ENCODE results near the gene FARP2.

FARP2 gene

GRCh38 chr2:241325257-241325656 is 30.8 kb upstream of the FARP2 start:
- DNase-seq (ENCODE audit: low read depth in 4 of 4, low spot score in 1 of 4), result no peak

- no peak for DNase-seq (ENCODE audit: low read depth in 4 of 4, low spot score in 1 of 4)
Measured at GRCh38 chr2:241329669-241330615, 26.1 kb upstream of the FARP2 start.

- DNase-seq (ENCODE audit: low read depth in 4 of 4, low spot score in 1 of 4), result no peak
Measured at GRCh38 chr2:241330616-241330981, 25.5 kb upstream of the FARP2 start.

- DNase-seq (ENCODE audit: low read depth in 4 of 4, low spot score in 1 of 4), result no peak
Measured at GRCh38 chr2:241334813-241335212, 21.3 kb upstream of the FARP2 start.

GRCh38 chr2:241339839-241340630 is 16.1 kb upstream of the FARP2 start:
- no peak for DNase-seq (ENCODE audit: low read depth in 4 of 4, low spot score in 1 of 4)

- no peak for DNase-seq (ENCODE audit: low read depth in 4 of 4, low spot score in 1 of 4)
Measured at GRCh38 chr2:241340631-241341163, 15.4 kb upstream of the FARP2 start.

- no peak for DNase-seq (ENCODE audit: low read depth in 4 of 4, low spot score in 1 of 4)
Measured at GRCh38 chr2:241344925-241345651, 11.0 kb upstream of the FARP2 start.

- DNase-seq (ENCODE audit: low read depth in 4 of 4, low spot score in 1 of 4), result no peak
Measured at GRCh38 chr2:241349941-241350340, 6.1 kb upstream of the FARP2 start.

- no peak for DNase-seq (ENCODE audit: low read depth in 4 of 4, low spot score in 1 of 4)
Measured at GRCh38 chr2:241350530-241350877, 5.6 kb upstream of the FARP2 start.

- no peak for DNase-seq (ENCODE audit: low read depth in 4 of 4, low spot score in 1 of 4)
Measured at GRCh38 chr2:241350878-241351639, 5.0 kb upstream of the FARP2 start.

- DNase-seq (ENCODE audit: low read depth in 4 of 4, low spot score in 1 of 4), result no peak
Measured at GRCh38 chr2:241351640-241352031, 4.4 kb upstream of the FARP2 start.

GRCh38 chr2:241352227-241352626 is 3.9 kb upstream of the FARP2 start:
- no peak for DNase-seq (ENCODE audit: low read depth in 4 of 4, low spot score in 1 of 4)

GRCh38 chr2:241354668-241355658 is 1.1 kb upstream of the FARP2 start:
- peak; percentile 11 to 66 (median 46) for DNase-seq (ENCODE audit: low read depth in 4 of 4, low spot score in 1 of 4)

- DNase-seq (ENCODE audit: low read depth in 4 of 4, low spot score in 1 of 4), result no peak
Measured at GRCh38 chr2:241356871-241357260, 781 bp downstream of the FARP2 start.

GRCh38 chr2:241357531-241357930 is 1.4 kb downstream of the FARP2 start:
- no peak for DNase-seq (ENCODE audit: low read depth in 4 of 4, low spot score in 1 of 4)

- DNase-seq (ENCODE audit: low read depth in 4 of 4, low spot score in 1 of 4), result no peak
Measured at GRCh38 chr2:241358470-241358869, 2.4 kb downstream of the FARP2 start.

- no peak for DNase-seq (ENCODE audit: low read depth in 4 of 4, low spot score in 1 of 4)
Measured at GRCh38 chr2:241359481-241360045, 3.5 kb downstream of the FARP2 start.

- DNase-seq (ENCODE audit: low read depth in 4 of 4, low spot score in 1 of 4), result no peak
Measured at GRCh38 chr2:241363426-241363825, 7.3 kb downstream of the FARP2 start.

GRCh38 chr2:241364781-241365180 is 8.7 kb downstream of the FARP2 start:
- no peak for DNase-seq (ENCODE audit: low read depth in 4 of 4, low spot score in 1 of 4)

Measured in stimulated activated CD4-positive, alpha-beta T cell treated with anti-CD3 and anti-CD28 coated beads, Interleukin-1b, Interleukin-23, amount 100 ng/mL, for 24 hours (primary cell).